Body of pancreas (tissue), 4 donors: Measurements from ENCODE around the gene OR2M2.

ENCODE experiments used
- CTCF ChIP-seq, 7 experiments: fragments of 450-650 bp in 4 of 7; fragments of 200-600 bp in 3 of 7; sonication (generic) in 3 of 7; IDR thresholded peaks; one replicate each; pipeline ENCODE4 v1.5.1; 2016 to 2019; ENCODE audit warnings: antibody characterized with exemption in 7 of 7
- POLR2A ChIP-seq, 3 donors: fragments of 450-650 bp; IDR thresholded peaks; one replicate each; pipeline ENCODE4 v1.6.1; 2016; ENCODE audit warnings: antibody characterized with exemption in 3 of 3, mild to moderate bottlenecking in 2 of 3

- TF ChIP-seq CTCF (IDR thresholded peaks at IDR 0.05) (no peak), POLR2A (IDR thresholded peaks at IDR 0.05) (no peak)
These were observed 33.8 kb upstream of the OR2M2 start for GRCh38 chr1:248140846-248141245.
